ENCODE data around the gene FER. TPM values are rescaled to one million over a fixed set of nuclear protein-coding genes. Genes with fewer than 3 reads are reported as not detected.

The FER gene
- total RNA-seq, 1 experiment from 2014 or later = 19.4 TPM

DNA sequence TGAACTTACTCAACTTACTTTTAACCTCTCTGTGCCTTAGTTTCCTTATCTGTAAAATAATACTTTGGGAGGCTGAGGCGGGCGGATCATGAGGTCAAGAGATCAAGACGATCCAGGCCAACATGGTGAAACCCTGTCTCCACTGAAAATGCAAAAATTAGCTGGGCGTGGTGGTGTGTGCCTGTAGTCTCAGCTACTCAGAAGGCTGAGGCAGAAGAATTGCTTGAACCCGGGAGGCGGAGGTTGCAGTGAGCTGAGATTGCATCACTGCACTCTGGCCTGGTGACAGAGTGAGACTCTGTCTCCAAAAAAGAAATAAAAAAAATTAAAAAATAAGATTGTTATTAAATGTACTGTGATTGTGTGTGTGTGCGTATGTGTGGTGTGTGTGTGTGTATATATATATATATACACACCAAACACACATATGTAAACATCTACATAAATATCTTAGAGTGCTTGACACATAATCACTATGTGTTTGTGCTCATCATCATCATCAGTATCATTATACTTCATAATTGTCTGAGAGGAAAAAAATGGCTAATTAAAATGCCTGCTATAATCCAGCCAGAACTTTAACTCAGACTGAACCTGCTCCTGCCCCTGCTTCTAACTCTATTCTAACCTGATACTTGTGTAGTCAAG lies 312.8 kb downstream of the FER start:
- H3K27ac ChIP-seq (ENCODE audit: low read length) = no peak overlapping the region
- BruUV-seq (replicated peaks) = no TSS peak
- TF ChIP-seq EZH2phosphoT487 (IDR thresholded peaks at IDR 0.05; ENCODE audit: borderline replicate concordance, low read length) (no peak), EZH2 (IDR thresholded peaks at IDR 0.05; ENCODE audit: low read length, unreplicated experiment) (no peak)
- ChIA-PET POLR2A (ENCODE audit: unreplicated experiment) (no interaction called here), CTCF (no interaction called here)
- no peaks in the 10 kb centered on the region for H4K20me1 ChIP-seq (ENCODE audit: low read length)
- H3K79me2 ChIP-seq (ENCODE audit: low read length) = no peaks in the 10 kb centered on the region
- intact Hi-C loops (cut with micrococcal nuclease) = no loop called here
- no peak for DNase-seq
- no peaks in the 10 kb centered on the region for H3F3A ChIP-seq (ENCODE audit: low read length, unreplicated experiment)
- H3K9ac ChIP-seq (ENCODE audit: low read length) = no peak overlapping the region
- H3K27me3 ChIP-seq (ENCODE audit: low read length) = no peaks in the 10 kb centered on the region
- H3K9me2 ChIP-seq (replicated peaks; ENCODE audit: low read length) = no peaks in the 10 kb centered on the region
- no peak overlapping the region for H3K4me2 ChIP-seq (ENCODE audit: low read length)
- no peaks in the 10 kb centered on the region for H3K36me3 ChIP-seq (ENCODE audit: low read depth, low read length)
- ATAC-seq = no peak
- no peak overlapping the region for H2AFZ ChIP-seq (ENCODE audit: low read length)
- no peak overlapping the region for H3K4me3 ChIP-seq (ENCODE audit: low read length)
- H3K9me3 ChIP-seq (ENCODE audit: low read length) = 0 out of 2 replicates have a peak, but pooled peaks cover 4% of the 10 kb centered on the region
- no peaks in the 10 kb centered on the region for H3K4me1 ChIP-seq (ENCODE audit: insufficient read depth, low read length)

DNA sequence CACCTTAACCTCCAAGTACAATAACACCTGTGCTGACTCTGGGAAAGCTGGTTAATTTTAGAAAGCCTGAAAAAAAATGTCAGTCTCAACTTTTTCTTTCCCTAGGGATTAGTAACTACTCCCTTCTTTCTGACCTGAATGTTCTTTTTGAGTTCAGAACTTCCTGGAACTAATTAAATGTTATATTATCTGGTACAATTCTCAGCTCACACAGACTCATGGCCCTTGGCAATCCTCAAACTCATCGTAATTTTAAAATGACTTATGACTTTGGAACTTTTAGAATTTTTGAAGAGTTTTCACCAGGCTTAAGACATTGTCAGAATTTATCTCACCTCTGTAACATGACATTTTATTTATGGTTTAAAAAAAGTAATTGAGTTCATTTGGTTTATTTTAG lies 315.0 kb downstream of the FER start:
- CTCF ChIA-PET = no interaction called here
- intact Hi-C loops (cut with micrococcal nuclease) = no loop called here
- ATAC-seq = no peak

DNA sequence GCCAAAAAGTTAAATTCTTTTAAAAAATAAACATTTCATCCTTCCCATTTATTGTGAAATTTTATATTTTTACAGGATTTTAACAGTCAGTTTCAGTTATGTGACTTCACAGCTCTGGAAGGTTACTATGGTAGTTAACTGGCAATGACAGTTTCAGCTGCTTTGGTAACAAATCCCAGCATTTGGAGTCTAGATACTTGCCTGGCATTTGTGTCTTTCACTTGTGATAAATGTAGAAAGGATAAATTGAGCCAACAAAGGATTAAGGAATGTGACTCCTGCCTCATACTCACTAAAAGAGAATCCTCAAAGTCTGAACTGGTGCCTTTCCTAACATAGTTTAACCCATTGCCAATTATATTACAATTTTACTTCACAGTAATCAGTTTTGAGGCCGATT lies 315.5 kb downstream of the FER start:
- Histone ChIP-seq H3K27me3 (ENCODE audit: low read length) (no peaks in the 10 kb centered on the region), H3K9ac (ENCODE audit: low read length) (no peak overlapping the region), H3K4me2 (ENCODE audit: low read length) (no peak overlapping the region), H3F3A (ENCODE audit: low read length, unreplicated experiment) (no peaks in the 10 kb centered on the region), H3K79me2 (ENCODE audit: low read length) (no peaks in the 10 kb centered on the region), H3K27ac (ENCODE audit: low read length) (no peak overlapping the region), H4K20me1 (ENCODE audit: low read length) (no peaks in the 10 kb centered on the region), H3K4me1 (ENCODE audit: insufficient read depth, low read length) (no peaks in the 10 kb centered on the region), H2AFZ (ENCODE audit: low read length) (no peak overlapping the region), H3K4me3 (ENCODE audit: low read length) (no peak overlapping the region), H3K9me2 (replicated peaks; ENCODE audit: low read length) (no peaks in the 10 kb centered on the region), H3K36me3 (ENCODE audit: low read depth, low read length) (no peaks in the 10 kb centered on the region), H3K9me3 (ENCODE audit: low read length) (no peaks in the 10 kb centered on the region)
- DNase-seq = no peak
- TF ChIP-seq, protein P1, sequence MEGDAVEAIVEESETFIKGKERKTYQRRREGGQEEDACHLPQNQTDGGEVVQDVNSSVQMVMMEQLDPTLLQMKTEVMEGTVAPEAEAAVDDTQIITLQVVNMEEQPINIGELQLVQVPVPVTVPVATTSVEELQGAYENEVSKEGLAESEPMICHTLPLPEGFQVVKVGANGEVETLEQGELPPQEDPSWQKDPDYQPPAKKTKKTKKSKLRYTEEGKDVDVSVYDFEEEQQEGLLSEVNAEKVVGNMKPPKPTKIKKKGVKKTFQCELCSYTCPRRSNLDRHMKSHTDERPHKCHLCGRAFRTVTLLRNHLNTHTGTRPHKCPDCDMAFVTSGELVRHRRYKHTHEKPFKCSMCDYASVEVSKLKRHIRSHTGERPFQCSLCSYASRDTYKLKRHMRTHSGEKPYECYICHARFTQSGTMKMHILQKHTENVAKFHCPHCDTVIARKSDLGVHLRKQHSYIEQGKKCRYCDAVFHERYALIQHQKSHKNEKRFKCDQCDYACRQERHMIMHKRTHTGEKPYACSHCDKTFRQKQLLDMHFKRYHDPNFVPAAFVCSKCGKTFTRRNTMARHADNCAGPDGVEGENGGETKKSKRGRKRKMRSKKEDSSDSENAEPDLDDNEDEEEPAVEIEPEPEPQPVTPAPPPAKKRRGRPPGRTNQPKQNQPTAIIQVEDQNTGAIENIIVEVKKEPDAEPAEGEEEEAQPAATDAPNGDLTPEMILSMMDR (conservative IDR thresholded peaks at IDR 0.05; ENCODE audit: low read depth, low read length) = no peak
- TF ChIP-seq EZH2phosphoT487 (IDR thresholded peaks at IDR 0.05; ENCODE audit: borderline replicate concordance, low read length) (no peak), EZH2 (IDR thresholded peaks at IDR 0.05; ENCODE audit: low read length, unreplicated experiment) (no peak)
- intact Hi-C loops (cut with micrococcal nuclease) = no loop called here
- no peak for ATAC-seq
- no TSS peak for BruUV-seq (replicated peaks)
- POLR2A ChIA-PET (ENCODE audit: unreplicated experiment) = no interaction called here
- CTCF ChIA-PET = no interaction called here

More for the DNA sequence above, 315.0 kb downstream of the FER start:
- Histone ChIP-seq H3F3A (ENCODE audit: low read length, unreplicated experiment) (no peaks in the 10 kb centered on the region), H3K4me2 (ENCODE audit: low read length) (no peak overlapping the region), H4K20me1 (ENCODE audit: low read length) (no peaks in the 10 kb centered on the region), H2AFZ (ENCODE audit: low read length) (no peak overlapping the region), H3K79me2 (ENCODE audit: low read length) (no peaks in the 10 kb centered on the region), H3K9me2 (replicated peaks; ENCODE audit: low read length) (no peaks in the 10 kb centered on the region), H3K9ac (ENCODE audit: low read length) (no peak overlapping the region), H3K9me3 (ENCODE audit: low read length) (no peaks in the 10 kb centered on the region), H3K27me3 (ENCODE audit: low read length) (no peaks in the 10 kb centered on the region), H3K4me3 (ENCODE audit: low read length) (no peak overlapping the region), H3K36me3 (ENCODE audit: low read depth, low read length) (no peaks in the 10 kb centered on the region), H3K27ac (ENCODE audit: low read length) (no peak overlapping the region), H3K4me1 (ENCODE audit: insufficient read depth, low read length) (no peaks in the 10 kb centered on the region)
- no TSS peak for BruUV-seq (replicated peaks)
- POLR2A ChIA-PET (ENCODE audit: unreplicated experiment) = no interaction called here
- no peak for DNase-seq
- no peak for TF ChIP-seq EZH2phosphoT487 (IDR thresholded peaks at IDR 0.05; ENCODE audit: borderline replicate concordance, low read length)
- TF ChIP-seq EZH2 (IDR thresholded peaks at IDR 0.05; ENCODE audit: low read length, unreplicated experiment) = no peak
- TF ChIP-seq, protein P1 (conservative IDR thresholded peaks at IDR 0.05; ENCODE audit: low read depth, low read length) = no peak
